NCI-H2227 (cell line): ENCODE data around the gene CDK5RAP2.
"Not testable (repeated sequence)": the region's sequence is repeated elsewhere in the genome, so short reads cannot be mapped to it uniquely, and the experiment has no call there.

Experiments used
- DNase-seq: peaks from one replicate; lab custom pipeline; 2025; ENCODE audit not compliant: unreplicated experiment; lab: John Stamatoyannopoulos, UW

The CDK5RAP2 gene

DNA sequence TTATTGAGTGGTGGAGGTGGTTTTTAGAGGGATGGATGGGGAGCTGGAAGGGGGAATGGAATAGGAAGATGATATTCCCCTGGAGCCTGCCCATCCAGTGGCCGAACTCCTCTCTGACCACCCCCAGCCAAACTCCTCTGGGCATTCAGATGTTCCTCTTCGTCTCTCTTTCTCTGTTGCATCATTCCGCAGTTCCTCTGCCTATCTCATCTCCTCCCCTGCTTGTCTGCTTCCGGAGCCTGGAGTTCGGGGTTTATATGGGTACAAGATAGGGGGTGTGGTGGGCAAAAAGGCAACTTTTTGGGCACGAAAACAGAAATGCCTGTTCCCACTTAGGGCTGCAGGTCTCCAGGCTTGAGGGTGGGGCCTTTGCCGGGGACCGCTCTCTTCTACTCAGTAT lies 12.2 kb upstream of the CDK5RAP2 start:
- no peak for DNase-seq

DNA sequence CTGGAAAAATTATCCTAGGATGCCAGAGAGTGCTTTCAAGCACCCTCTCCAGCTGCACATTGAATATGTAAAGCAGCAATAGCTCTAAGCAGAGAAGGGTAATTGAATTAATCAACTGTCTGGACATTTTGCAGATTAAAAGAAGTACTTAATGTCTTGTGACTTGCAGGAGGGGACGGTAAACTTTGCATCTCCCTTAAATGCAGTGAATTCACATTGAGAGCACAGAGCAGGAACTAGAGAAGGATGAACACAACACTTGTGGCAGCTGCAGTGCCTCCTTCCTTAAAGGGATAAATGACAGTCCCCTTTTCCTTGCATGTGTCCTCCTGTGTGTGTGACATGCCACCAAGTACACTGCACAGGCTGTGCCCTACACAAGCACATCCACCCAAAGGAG lies 7.4 kb upstream of the CDK5RAP2 start:
- DNase-seq = no peak

DNA sequence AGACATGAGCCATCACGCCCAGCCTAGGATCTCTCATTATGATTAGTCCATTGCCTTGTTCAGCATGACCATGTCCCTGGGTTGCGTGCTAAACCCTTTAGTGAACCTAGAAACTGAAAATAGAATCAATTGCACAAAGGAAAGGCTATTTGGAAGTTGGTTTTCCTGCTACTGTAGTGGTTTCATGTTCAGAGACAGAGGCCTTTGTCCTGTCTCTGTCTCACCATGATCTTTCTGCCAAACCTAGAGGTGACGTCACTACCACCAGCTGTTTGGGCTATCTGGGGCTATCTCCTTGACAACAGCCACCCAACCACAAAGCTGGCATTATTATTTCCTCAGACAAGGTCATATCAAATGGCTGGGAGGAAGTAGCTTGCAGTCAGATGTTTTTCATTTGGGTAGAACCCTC lies 4.0 kb upstream of the CDK5RAP2 start:
- peak; percentile 40 for DNase-seq

- DNase-seq = no peak
Measured at GRCh38 chr9:120579139-120580050, 572 bp downstream of the CDK5RAP2 start.

GRCh38 chr9:120574473-120574872 lies 5.5 kb downstream of the CDK5RAP2 start:
- DNase-seq = no peak

DNA sequence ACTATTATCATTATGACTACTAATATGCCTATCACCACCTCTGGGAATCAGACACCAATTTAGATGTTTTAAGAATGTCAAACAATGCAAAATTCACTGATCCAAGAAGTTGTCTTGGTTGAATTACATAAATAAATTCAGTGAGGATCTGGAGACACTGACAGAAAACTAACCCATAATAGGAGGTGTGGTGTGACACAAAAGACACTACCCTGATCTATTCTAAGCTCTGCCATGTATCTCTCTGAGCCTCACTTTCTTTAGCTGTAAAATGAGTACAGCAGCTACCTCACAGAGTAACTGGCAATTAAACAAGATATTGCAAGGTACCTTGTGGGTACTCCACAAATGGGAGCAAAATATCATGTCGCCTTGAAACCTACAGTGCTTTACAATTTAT lies 7.5 kb downstream of the CDK5RAP2 start:
- no peak for DNase-seq

GRCh38 chr9:120571443-120572257 lies 8.3 kb downstream of the CDK5RAP2 start:
- no peak for DNase-seq

- DNase-seq = no peak
Measured at GRCh38 chr9:120570296-120570695, 9.7 kb downstream of the CDK5RAP2 start.

- no peak for DNase-seq
Measured at GRCh38 chr9:120569556-120569955, 10.4 kb downstream of the CDK5RAP2 start.

GRCh38 chr9:120568816-120569215 lies 11.2 kb downstream of the CDK5RAP2 start:
- no peak for DNase-seq

DNA sequence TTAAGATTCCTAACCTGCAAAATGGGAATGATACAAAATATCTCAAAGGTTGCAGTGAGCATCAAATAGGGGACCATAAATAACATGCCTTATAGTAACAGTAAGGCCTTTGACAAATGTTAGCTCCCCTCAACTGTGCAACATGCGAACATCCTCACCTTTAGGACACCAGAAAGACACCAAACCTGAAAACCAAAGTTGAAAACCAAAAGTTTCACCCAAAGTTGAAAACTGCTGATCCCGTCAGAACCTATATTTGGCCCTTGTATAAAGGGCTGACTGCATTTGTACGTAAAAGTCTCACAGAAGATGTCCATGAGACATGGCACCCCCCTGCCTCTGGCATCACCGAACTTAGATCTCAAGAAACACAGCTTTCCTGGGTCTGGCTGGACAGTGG lies 12.1 kb downstream of the CDK5RAP2 start:
- no peak for DNase-seq

DNA sequence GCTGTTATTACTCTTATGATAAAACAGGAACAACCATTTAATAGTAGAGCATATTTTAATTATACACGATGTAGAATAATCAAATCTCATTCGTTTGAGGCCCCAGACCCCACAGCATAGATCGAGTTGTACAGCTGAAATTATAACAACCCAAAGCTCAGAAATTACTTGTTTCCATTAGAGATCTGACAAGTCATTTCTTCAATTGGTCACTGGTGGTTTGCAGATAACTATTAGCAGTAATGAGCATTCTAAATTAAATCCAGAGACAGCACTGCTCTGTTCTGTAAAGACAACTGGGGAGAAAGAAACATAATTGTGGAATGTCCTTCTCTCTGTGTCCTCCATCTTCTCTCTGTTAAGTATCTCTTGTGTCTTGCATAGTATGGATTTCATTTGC lies 12.9 kb downstream of the CDK5RAP2 start:
- no peak for DNase-seq

DNA sequence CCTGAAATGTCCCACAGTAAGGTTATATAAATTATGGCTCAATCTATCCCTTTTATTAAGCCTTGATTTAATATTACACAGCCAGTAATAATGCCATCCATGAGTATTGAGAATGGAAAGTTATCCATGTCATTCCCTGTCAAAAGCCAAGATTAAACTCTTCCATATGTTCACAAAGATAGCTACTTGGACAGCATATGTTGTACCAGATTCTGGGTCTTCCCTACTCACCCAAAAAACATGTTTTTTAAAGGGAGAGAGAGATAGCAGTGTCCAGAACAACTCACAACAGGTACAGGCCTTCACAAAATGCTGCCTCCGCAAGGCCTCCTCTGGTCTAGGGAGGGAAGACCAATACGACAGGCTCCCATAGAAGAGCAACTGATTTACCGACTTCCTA lies 15.4 kb downstream of the CDK5RAP2 start:
- no peak for DNase-seq

- DNase-seq = no peak
Measured at GRCh38 chr9:120562861-120563443, 17.0 kb downstream of the CDK5RAP2 start.

- DNase-seq = no peak
Measured at GRCh38 chr9:120561709-120562108, 18.3 kb downstream of the CDK5RAP2 start.

GRCh38 chr9:120559546-120559945 lies 20.4 kb downstream of the CDK5RAP2 start:
- DNase-seq = no peak

DNA sequence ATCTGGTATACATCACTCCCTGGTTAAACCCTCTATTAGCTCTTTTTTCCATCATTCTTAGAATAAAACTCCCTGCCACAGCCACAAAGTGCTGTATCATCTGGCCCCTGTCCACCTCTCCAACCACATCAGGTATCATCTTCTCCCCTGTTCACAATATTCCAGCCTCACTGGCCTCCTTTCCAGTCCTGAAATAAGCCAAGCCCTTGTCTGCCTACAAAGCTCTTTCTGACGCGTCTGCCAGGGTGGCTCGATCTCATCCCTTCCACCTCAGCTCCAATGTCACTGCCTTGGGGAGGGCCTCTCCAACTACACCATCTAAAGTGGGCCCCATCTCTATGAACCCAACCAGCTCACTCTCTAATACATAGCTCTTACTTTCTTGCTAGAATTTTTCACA lies 21.5 kb downstream of the CDK5RAP2 start:
- DNase-seq = no peak

GRCh38 chr9:120557205-120557604 lies 22.8 kb downstream of the CDK5RAP2 start:
- DNase-seq = no peak

DNA sequence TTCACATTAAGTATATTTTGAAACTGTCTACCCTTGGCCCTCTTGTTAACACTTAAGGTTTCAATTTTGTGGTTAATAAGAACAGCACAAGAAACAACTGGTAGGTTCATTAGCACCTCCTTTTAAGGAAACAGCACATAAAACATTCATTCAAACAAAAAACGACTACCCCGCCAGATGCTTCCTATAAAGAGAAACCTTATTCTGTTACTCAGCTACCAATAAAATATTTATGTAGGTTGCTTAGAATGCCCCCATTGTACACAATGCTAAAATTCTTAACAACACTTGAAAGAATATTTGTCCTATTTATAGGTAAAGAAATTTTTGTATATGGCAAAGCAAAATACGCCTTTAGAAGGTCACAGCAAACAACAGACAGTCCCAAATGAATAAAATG lies 23.2 kb downstream of the CDK5RAP2 start:
- no peak for DNase-seq

DNA sequence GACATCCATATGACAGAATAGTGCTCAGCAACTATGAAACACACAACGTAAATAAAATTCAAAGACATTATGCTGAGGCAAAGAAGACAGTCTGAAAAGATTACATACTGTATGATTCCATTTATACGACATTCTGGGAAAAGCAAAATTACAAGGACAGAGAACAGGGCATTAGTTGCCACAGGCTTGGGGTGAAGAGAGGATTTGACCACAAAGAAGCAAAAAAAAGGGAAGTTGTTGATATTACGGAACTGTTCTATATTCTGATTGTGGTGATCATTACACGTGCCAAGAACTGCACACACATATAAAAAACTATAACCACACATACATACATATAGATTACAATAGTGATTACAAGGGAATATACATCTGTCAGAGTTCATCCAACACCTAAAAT lies 24.1 kb downstream of the CDK5RAP2 start:
- DNase-seq = no peak

DNA sequence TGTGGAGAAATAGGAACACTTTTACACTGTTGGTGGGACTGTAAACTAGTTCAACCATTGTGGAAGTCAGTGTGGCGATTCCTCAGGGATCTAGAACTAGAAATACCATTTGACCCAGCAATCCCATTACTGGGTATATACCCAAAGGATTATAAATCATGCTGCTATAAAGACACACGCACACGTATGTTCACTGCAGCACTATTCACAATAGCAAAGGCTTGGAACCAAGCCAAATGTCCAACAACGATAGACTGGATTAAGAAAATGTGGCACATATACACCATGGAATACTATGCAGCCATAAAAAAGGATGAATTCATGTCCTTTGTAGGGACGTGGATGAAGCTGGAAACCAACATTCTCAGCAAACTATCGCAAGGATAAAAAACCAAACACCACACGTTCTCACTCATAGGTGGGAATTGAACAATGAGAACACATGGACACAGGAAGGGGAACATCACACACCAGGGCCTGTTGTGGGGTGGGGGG lies 27.7 kb downstream of the CDK5RAP2 start:
- DNase-seq = not testable (repeated sequence)
